Activated B cell treated with CpG ODN at 0.5 μM for 24 hours (primary cell): ENCODE data around the gene NKAIN1. TPM values are rescaled to one million over a fixed set of nuclear protein-coding genes. Genes with fewer than 3 reads are reported as not detected.

Experiments
- ATAC-seq: fragments of 200-7000 bp; cut with Tn5 transposase; one replicate; pipeline ENCODE4 v1.10.0; 2021; ENCODE audit warnings: low read depth, mild to moderate bottlenecking, moderate library complexity
- CTCF ChIA-PET: fragments of 350-600 bp; sonication (Branson Sonifier 250); formaldehyde crosslinking; loops from one replicate; lab custom pipeline; 2021; ENCODE audit warnings: antibody characterized with exemption; lab: Charles Lee
- POLR2A ChIA-PET: fragments of 350-600 bp; sonication (Branson Sonifier 250); formaldehyde crosslinking; loops from one replicate; lab custom pipeline; 2021; ENCODE audit warnings: antibody characterized with exemption; lab: Charles Lee
- DNase-seq: peaks from one replicate; pipeline ENCODE4 v3.0.0; 2022
- H3K27ac Mint-ChIP-seq: one replicate; pipeline ENCODE4 v1.8.0; 2020; ENCODE audit warnings: mixed read lengths
- H3K27me3 Mint-ChIP-seq: one replicate; pipeline ENCODE4 v1.8.0; 2021; ENCODE audit warnings: mixed read lengths
- H3K36me3 Mint-ChIP-seq: one replicate; pipeline ENCODE4 v1.8.0; 2021; ENCODE audit warnings: low read depth, mixed read lengths
- H3K4me1 Mint-ChIP-seq: one replicate; pipeline ENCODE4 v1.8.0; 2021; ENCODE audit warnings: mixed read lengths
- H3K4me3 Mint-ChIP-seq: one replicate; pipeline ENCODE4 v1.8.0; 2020; ENCODE audit warnings: mild to moderate bottlenecking, mixed read lengths
- H3K9me3 Mint-ChIP-seq: one replicate; pipeline ENCODE4 v1.8.0; 2020; ENCODE audit warnings: mixed read lengths
- intact Hi-C: fragments of 100-400 bp; cut with micrococcal nuclease; formaldehyde crosslinking; loops from one replicate; pipeline ENCODE4 v1.15.1; 2024
- total RNA-seq: library from RNA; stranded (reverse); gene quantifications from 2 replicates; pipeline ENCODE4 v1.2.3, GENCODE V29; 2022
- TF ChIP-seq, protein P1 (sequence below): fragments of 200-600 bp; IDR thresholded peaks from one replicate; pipeline ENCODE4 v1.8.0; 2022; ENCODE audit warnings: antibody characterized with exemption, mild to moderate bottlenecking

The NKAIN1 gene
- total RNA-seq, 1 donor from 2014 or later: not detected

DNA sequence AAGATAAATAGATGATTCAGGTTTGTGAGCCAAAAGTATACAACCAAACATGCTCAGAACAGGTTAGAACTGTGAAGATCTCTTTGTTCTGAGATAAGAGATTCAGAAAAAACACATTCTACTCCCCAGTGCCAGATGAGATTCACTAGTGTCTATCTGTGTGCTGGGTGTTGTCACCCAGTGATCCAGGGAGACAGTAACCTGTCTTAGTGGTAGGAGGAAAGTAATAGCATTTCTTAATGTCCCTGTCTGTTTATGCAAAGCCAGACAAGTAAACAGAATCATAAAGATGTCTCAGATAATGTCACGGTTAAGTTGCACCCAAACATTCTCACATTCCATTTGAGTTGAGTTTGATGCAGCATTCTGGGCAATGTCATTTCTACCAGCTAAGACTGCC is 18.9 kb upstream of the NKAIN1 start:
- intact Hi-C loops: no loop called here
- ChIA-PET POLR2A (no interaction called here), CTCF (no interaction called here)
- Mint-ChIP-seq H3K27ac (no peak overlapping the region), H3K27me3 (no peaks in the 10 kb centered on the region), H3K4me1 (no peaks in the 10 kb centered on the region), H3K36me3 (peaks cover 61% of the 10 kb centered on the region), H3K4me3 (no peak overlapping the region), H3K9me3 (no peaks in the 10 kb centered on the region)
- TF ChIP-seq, protein P1, sequence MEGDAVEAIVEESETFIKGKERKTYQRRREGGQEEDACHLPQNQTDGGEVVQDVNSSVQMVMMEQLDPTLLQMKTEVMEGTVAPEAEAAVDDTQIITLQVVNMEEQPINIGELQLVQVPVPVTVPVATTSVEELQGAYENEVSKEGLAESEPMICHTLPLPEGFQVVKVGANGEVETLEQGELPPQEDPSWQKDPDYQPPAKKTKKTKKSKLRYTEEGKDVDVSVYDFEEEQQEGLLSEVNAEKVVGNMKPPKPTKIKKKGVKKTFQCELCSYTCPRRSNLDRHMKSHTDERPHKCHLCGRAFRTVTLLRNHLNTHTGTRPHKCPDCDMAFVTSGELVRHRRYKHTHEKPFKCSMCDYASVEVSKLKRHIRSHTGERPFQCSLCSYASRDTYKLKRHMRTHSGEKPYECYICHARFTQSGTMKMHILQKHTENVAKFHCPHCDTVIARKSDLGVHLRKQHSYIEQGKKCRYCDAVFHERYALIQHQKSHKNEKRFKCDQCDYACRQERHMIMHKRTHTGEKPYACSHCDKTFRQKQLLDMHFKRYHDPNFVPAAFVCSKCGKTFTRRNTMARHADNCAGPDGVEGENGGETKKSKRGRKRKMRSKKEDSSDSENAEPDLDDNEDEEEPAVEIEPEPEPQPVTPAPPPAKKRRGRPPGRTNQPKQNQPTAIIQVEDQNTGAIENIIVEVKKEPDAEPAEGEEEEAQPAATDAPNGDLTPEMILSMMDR: no peak
- ATAC-seq (no peak), DNase-seq (no peak)

DNA sequence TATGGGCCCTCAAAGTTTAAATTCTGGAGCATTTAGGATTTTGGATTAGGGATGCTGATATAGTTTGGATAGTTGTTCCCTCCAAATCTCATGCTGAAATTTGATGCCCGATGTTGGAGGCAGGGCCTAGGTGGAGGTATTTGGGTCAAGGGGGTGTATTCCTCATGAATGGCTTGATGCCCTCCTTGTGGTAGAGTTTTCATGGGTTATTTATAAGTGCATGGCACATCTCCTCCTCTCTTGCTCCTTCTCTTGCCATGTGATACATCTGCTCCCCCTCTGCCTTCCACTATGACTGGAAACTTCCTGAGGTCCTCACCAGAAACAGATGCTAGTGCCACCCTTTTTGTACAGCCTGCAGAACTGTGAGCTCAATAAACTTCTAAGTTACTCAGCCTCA is 17.5 kb upstream of the NKAIN1 start:
- Mint-ChIP-seq H3K4me1 (no peaks in the 10 kb centered on the region), H3K27me3 (no peaks in the 10 kb centered on the region), H3K4me3 (no peak overlapping the region), H3K9me3 (no peaks in the 10 kb centered on the region), H3K27ac (no peak overlapping the region), H3K36me3 (peaks cover 50% of the 10 kb centered on the region)
- intact Hi-C loops: no loop called here
- TF ChIP-seq, protein P1: no peak
- POLR2A ChIA-PET: no interaction called here
- CTCF ChIA-PET: no interaction called here
- no peak for ATAC-seq
- no peak for DNase-seq

DNA sequence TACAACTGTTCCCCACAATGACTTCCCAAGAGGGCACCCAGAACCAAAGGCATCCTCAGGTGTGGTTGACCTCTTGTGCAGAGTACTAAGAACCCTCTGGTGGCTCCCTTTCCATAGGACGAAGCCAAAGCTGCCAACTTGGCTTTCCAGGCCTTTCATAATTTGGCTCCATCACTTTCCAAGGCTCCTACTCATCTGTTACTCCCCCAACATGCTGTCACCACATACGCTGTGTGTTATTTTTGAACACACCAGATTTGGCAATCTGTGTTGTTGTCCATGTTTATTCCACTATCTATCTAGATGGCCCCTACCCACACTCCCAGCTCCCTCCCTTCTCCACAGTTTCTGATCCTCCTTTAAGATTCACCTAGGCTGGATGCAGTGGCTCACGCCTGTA is 10.2 kb upstream of the NKAIN1 start:
- no peak overlapping the region for H3K4me3 Mint-ChIP-seq
- POLR2A ChIA-PET: no interaction called here
- TF ChIP-seq, protein P1: no peak
- DNase-seq (no peak), ATAC-seq (no peak)
- no peaks in the 10 kb centered on the region for H3K9me3 Mint-ChIP-seq
- H3K27ac Mint-ChIP-seq: no peak overlapping the region
- CTCF ChIA-PET: no interaction called here
- no peaks in the 10 kb centered on the region for H3K4me1 Mint-ChIP-seq
- intact Hi-C loops: no loop called here
- no peaks in the 10 kb centered on the region for H3K27me3 Mint-ChIP-seq
- no peaks in the 10 kb centered on the region for H3K36me3 Mint-ChIP-seq

DNA sequence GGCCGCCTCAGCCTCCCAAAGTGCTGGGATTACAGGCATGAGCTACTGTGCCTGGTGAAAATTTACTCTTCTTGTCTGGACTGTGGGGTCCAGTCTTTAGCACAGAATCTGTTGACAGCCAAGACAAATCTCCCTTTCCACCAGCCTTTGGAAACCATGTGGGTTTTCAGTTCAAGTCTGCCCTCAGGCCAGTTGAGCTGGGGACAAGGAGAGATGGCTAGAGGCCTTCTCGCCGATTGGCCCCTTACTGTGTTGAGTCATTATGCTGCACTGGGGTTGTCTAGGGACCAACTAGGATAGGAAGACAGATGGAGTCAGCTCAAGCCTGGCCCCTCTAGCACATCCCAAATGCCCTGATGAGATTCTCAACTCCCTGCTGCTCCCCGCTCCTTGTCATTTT is 8.6 kb upstream of the NKAIN1 start:
- TF ChIP-seq, protein P1: no peak
- CTCF ChIA-PET: no interaction called here
- no peaks in the 10 kb centered on the region for H3K4me1 Mint-ChIP-seq
- intact Hi-C loops: no loop called here
- no peak overlapping the region for H3K4me3 Mint-ChIP-seq
- H3K27ac Mint-ChIP-seq: no peak overlapping the region
- POLR2A ChIA-PET: no interaction called here
- peaks cover 3% of the 10 kb centered on the region for H3K27me3 Mint-ChIP-seq
- DNase-seq (no peak), ATAC-seq (no peak)
- no peaks in the 10 kb centered on the region for H3K9me3 Mint-ChIP-seq
- no peaks in the 10 kb centered on the region for H3K36me3 Mint-ChIP-seq

DNA sequence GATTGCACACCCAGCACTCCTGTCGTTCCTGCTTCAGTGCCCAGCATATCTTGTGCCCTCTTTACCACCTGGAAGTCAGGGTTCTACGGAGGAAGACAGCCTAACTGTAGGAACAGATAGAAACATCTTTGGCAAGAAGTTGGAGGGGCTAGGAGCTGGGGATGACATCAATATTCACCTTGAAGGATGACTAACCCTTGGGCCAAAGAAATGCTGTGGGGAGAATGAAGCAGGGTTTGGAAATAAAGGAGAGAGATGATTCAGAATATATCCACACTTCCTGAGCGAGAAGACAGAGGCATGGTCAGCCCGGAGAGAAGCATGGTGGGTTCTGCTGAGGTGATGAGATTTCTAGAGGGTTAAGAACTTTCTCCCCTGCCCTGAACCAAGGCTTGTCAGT is 4.6 kb upstream of the NKAIN1 start:
- no peak for DNase-seq
- POLR2A ChIA-PET: no interaction called here
- TF ChIP-seq, protein P1: no peak
- no peak overlapping the region for H3K27ac Mint-ChIP-seq
- CTCF ChIA-PET: no interaction called here
- no peak overlapping the region for H3K4me3 Mint-ChIP-seq
- no peaks in the 10 kb centered on the region for H3K9me3 Mint-ChIP-seq
- peaks cover 14% of the 10 kb centered on the region for H3K4me1 Mint-ChIP-seq
- peaks cover 16% of the 10 kb centered on the region for H3K27me3 Mint-ChIP-seq
- H3K36me3 Mint-ChIP-seq: no peaks in the 10 kb centered on the region
- no peak for ATAC-seq
- intact Hi-C loops: no loop called here
